ENCODE results near the gene TBRG1. TPM values are rescaled to one million over a fixed set of nuclear protein-coding genes. Genes with fewer than 3 reads are reported as not detected.
"Not testable (repeated sequence)": the region's sequence is repeated elsewhere in the genome, so short reads cannot be mapped to it uniquely, and the experiment has no call there.

TBRG1 gene
- total and polyA plus RNA-seq, 9 donors: 15.0 to 41.4 (median 24.2) TPM

DNA sequence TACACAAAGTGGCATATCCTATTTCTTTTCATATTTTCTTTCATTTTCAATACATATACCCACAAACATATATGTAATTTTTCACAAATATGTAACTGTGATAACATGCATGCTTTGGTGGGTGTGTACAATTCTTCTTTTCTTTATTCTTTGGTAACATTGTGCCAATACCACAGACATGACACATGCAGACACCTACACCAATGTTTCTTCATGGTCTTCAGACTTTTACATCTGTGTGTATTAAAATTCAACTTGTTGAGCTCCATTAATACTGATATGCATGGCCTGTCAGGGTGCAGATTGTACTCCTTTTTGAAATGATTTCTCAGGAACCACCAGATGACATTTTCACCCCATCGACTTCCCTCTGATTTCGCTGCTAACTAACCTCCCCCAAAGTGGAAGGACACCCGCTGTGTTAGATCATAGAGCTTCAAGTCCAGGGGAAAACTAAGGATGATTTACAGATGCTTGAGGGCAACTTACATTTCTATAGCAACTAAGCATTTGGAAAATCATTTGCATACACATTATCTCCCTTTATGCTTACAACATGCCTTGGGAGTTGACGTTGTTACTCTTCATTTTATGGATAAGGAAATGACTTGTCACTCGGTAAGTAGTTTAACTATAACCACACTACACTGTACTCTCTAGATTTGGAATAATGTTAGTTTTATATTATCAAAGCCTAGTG, 21.9 kb upstream of the TBRG1 start:
- TF ChIP-seq EP300 (IDR thresholded peaks at IDR 0.05): no peak
- TF ChIP-seq, protein P1, sequence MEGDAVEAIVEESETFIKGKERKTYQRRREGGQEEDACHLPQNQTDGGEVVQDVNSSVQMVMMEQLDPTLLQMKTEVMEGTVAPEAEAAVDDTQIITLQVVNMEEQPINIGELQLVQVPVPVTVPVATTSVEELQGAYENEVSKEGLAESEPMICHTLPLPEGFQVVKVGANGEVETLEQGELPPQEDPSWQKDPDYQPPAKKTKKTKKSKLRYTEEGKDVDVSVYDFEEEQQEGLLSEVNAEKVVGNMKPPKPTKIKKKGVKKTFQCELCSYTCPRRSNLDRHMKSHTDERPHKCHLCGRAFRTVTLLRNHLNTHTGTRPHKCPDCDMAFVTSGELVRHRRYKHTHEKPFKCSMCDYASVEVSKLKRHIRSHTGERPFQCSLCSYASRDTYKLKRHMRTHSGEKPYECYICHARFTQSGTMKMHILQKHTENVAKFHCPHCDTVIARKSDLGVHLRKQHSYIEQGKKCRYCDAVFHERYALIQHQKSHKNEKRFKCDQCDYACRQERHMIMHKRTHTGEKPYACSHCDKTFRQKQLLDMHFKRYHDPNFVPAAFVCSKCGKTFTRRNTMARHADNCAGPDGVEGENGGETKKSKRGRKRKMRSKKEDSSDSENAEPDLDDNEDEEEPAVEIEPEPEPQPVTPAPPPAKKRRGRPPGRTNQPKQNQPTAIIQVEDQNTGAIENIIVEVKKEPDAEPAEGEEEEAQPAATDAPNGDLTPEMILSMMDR (IDR thresholded peaks at IDR 0.05): no peak
- no peak for TF ChIP-seq POLR2A (IDR thresholded peaks at IDR 0.05)
- 36 to 50% (median 39%) methylated on average over 5 of the region's 5 CpGs for WGBS, 3 donors
- intact Hi-C loops (cut with DNase I): no loop called here

DNA sequence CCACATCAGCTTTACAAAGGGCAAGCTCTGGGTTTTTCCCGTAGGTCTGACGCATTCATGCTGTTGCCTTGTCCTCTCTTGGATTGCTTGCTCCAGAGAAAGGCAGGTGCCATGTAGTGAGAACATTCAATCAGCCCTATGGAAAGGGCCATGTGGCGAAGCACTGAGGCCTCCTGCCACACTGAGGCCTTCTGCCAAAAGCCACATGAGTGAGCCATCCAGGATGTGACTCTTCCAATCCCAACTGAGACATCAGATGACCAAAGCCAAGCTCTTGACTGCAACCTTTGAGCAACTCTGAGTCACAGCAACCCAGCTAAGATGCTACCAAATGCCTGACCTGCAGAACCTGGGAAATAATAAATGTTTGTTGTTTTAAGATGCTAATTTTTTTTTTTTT, 20.5 kb upstream of the TBRG1 start:
- TF ChIP-seq, protein P1 (IDR thresholded peaks at IDR 0.05): no peak
- TF ChIP-seq POLR2A (IDR thresholded peaks at IDR 0.05) (no peak), EP300 (IDR thresholded peaks at IDR 0.05) (no peak)
- Histone ChIP-seq H3K4me1 (ENCODE audit: insufficient read depth) (no peaks in the 10 kb centered on the region), H3K9me3 (no peaks in the 10 kb centered on the region), H3K27me3 (no peaks in the 10 kb centered on the region), H3K36me3 (no peaks in the 10 kb centered on the region), H3K27ac (no peak overlapping the region), H3K4me3 (no peak overlapping the region)
- 74 to 84% (median 79%) methylated on average over 3 of the region's 3 CpGs for WGBS, 3 donors
- intact Hi-C loops (cut with DNase I): no loop called here
- no peak for DNase-seq

More for the DNA sequence above, 21.9 kb upstream of the TBRG1 start:
- Histone ChIP-seq H3K4me3 (no peak overlapping the region), H3K4me1 (ENCODE audit: insufficient read depth) (no peaks in the 10 kb centered on the region), H3K27ac (no peak overlapping the region), H3K27me3 (no peaks in the 10 kb centered on the region), H3K9me3 (no peaks in the 10 kb centered on the region), H3K36me3 (no peaks in the 10 kb centered on the region)
- no peak for DNase-seq

DNA sequence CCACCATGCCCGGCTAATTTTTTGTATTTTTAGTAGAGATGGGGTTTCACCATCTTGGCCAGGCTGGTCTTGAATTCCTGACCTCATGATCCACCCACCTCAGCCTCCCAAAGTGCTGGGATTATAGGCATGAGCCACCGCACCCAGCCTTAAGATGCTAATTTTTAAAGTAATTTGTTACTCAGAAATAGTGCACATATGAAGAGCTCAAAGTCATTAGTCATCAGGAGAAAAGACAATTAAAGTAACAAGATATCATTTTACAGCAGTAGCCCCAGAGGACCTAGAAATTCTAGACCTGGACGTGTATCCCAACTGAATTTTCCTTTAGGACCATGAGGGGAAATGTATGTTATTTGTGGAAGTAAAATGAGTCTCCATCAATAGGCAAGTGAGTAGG, 19.9 kb upstream of the TBRG1 start:
- H3K4me3 ChIP-seq; H3K27me3 ChIP-seq; DNase-seq; intact Hi-C loops (cut with DNase I); H3K27ac ChIP-seq; H3K4me1 ChIP-seq (ENCODE audit: insufficient read depth); H3K9me3 ChIP-seq; H3K36me3 ChIP-seq: not testable (repeated sequence)
- 69 to 81% (median 74%) methylated on average over 3 of the region's 3 CpGs for WGBS, 3 donors

DNA sequence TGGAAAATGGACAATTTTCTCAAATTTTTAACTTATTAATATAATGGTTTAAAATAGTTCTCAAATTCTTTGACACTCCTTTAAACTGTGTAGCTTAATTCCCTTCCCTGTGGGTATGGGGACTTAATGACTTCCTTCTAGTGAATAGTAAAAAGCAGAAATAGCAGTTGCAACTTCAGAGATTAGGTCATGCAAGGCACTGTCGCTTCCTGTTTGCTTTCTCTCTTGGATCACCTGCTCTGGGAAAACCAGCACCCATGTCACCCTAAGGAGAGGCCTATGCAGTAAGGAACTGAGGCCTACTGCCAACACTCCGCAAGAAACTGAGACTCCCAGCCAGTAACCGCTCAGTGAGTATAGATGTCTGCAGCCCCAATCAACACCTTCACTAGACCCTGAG, 16.9 kb upstream of the TBRG1 start:
- no peaks in the 10 kb centered on the region for H3K9me3 ChIP-seq
- no peak overlapping the region for H3K4me3 ChIP-seq
- H3K36me3 ChIP-seq: no peaks in the 10 kb centered on the region
- no peaks in the 10 kb centered on the region for H3K27me3 ChIP-seq
- DNase-seq: no peak
- no peaks in the 10 kb centered on the region for H3K4me1 ChIP-seq (ENCODE audit: insufficient read depth)
- H3K27ac ChIP-seq: no peak overlapping the region
- intact Hi-C loops (cut with DNase I): no loop called here
- 88 to 97% (median 90%) methylated on average over 3 of the region's 3 CpGs for WGBS, 3 donors
- TF ChIP-seq POLR2A (IDR thresholded peaks at IDR 0.05) (no peak), EP300 (IDR thresholded peaks at IDR 0.05) (no peak)
- TF ChIP-seq, protein P1 (IDR thresholded peaks at IDR 0.05): no peak

DNA sequence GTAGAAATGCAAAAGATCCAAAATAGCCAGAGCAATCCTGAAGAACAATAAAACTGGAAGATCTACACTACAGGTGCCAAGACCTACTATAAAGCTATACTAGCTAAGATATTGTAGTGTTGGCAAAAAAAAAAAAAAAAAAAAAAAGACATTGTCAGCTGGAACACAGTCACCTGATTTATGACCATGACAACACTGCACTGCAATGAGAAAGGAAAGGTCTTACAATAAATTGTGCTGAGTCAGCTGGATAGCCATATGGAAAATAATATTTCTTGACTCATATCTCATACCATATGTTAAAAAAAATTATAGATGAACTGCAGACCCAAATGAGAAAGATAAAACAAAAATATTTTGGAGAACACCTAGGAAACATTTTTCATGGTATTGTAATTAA, 14.5 kb upstream of the TBRG1 start:
- Histone ChIP-seq H3K4me3 (no peak overlapping the region), H3K9me3 (no peaks in the 10 kb centered on the region), H3K4me1 (ENCODE audit: insufficient read depth) (no peaks in the 10 kb centered on the region), H3K36me3 (no peaks in the 10 kb centered on the region), H3K27me3 (no peaks in the 10 kb centered on the region), H3K27ac (no peak overlapping the region)
- DNase-seq: no peak
- intact Hi-C loops (cut with DNase I): no loop called here
- no peak for TF ChIP-seq POLR2A (IDR thresholded peaks at IDR 0.05)

All from ovary (tissue), 9 donors.